ENCODE data around the gene CABLES1. TPM values are rescaled to one million over a fixed set of nuclear protein-coding genes. Genes with fewer than 3 reads are reported as not detected.
A peak's percentile ranks its signal among the peaks of the same experiment; 100 is the strongest.

The CABLES1 gene
- total and polyA plus RNA-seq, 2 of the 4 experiments (the other 2 are of a cell fraction) = 4.7 to 5.7 TPM

DNA sequence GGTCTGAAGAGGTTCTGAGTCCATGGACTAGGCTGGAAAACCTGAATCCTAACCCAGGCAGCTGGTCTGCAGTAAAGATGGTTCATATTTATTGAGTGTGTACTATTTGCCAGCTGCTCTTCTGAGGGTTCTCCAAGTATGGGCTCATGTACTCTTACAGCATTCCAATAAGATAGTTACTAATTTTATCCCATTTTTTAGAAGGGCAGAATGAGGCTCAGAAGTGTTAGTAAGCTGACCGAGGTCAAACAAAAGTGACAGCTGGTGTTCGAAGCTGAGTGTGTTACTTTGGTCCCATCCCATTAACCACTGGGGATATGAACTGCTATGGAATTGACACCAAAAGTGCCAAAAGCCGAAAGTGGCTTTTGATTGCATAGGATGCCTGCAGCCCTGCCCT is 76.9 kb downstream of the CABLES1 start:
- H2BK15ac ChIP-seq (ENCODE audit: low read depth, low read length) = no peak overlapping the region
- H3K23ac ChIP-seq (ENCODE audit: low read depth, low read length) = no peak overlapping the region
- peaks cover 33% of the 10 kb centered on the region for H3K9me1 ChIP-seq (ENCODE audit: insufficient read depth, low read length)
- H2BK120ac ChIP-seq (ENCODE audit: low read depth, low read length) = no peak overlapping the region
- H3K9me3 ChIP-seq (ENCODE audit: control insufficient read depth, insufficient read depth, low read length) = peaks cover 7% of the 10 kb centered on the region
- no peak overlapping the region for H3K9ac ChIP-seq (ENCODE audit: low read depth, low read length)
- H3K79me1 ChIP-seq (ENCODE audit: low read depth in 1 of 2, low read length in 2 of 2) = peaks cover 12 to 64% of the 10 kb centered on the region in 2 experiments; a peak in 3 of 4 replicates
- BruUV-seq (replicated peaks) = no TSS peak
- no peak overlapping the region; the same call in 1 of the 2 replicates for H3K4ac ChIP-seq (ENCODE audit: low read depth, low read length)
- WGBS, 2 experiments (ENCODE audit: extremely low coverage in 2 of 2, insufficient read length in 1 of 2) = no CpG with 5 or more reads among the region's 3 CpGs
- ATAC-seq (ENCODE audit: low read depth) (no peak), DNase-seq (no peak)
- no peak overlapping the region for H3K56ac ChIP-seq (ENCODE audit: extremely low read depth, insufficient read depth, low read length)
- dilution Hi-C loops (cut with HindIII; ENCODE audit: low sequenced_read_pairs, unreplicated experiment) (no loop called here), in situ Hi-C loops (cut with MboI; ENCODE audit: low sequenced_read_pairs) (no loop called here), intact Hi-C loops (cut with micrococcal nuclease) (no loop called here)
- H2AK5ac ChIP-seq (ENCODE audit: low read depth, low read length) = no peak overlapping the region
- peaks cover 6% of the 10 kb centered on the region for H4K20me1 ChIP-seq (ENCODE audit: insufficient read depth, low read length)
- no peak overlapping the region for H4K8ac ChIP-seq (ENCODE audit: low read depth in 2 of 2, low read length in 2 of 2)
- POLR2A ChIA-PET (ENCODE audit: unreplicated experiment) = no interaction called here
- H3K14ac ChIP-seq (replicated peaks; ENCODE audit: low read depth, low read length) = no peak overlapping the region
- H2BK20ac ChIP-seq (ENCODE audit: low read depth, low read length) = no peak overlapping the region
- peak overlapping the region; percentile 24; the same call in 1 of the 2 replicates for H3K18ac ChIP-seq (ENCODE audit: low read depth, low read length)
- H4K91ac ChIP-seq (ENCODE audit: insufficient read depth, low read depth, low read length) = no peak overlapping the region
- H3K36me3 ChIP-seq (ENCODE audit: control insufficient read depth, insufficient read depth, low read length) = peaks cover 49% of the 10 kb centered on the region
- H2AFZ ChIP-seq (replicated peaks; ENCODE audit: low read length, poor library complexity) = no peak overlapping the region
- no peak overlapping the region; the same call in 1 of the 2 replicates for H4K5ac ChIP-seq (ENCODE audit: low read depth, low read length)
- H2BK5ac ChIP-seq (ENCODE audit: low read depth, low read length, poor library complexity, severe bottlenecking) = no peak overlapping the region
- CTCF ChIA-PET = interaction anchor here (0.7 kb wide), 1 partner anchor 14 kb away, joined by 3 read pairs; no protein-coding TSS in a partner anchor
- H3K4me1 ChIP-seq (ENCODE audit: control insufficient read depth, insufficient read depth, low read length) = peaks cover 16% of the 10 kb centered on the region
- no peak for TF ChIP-seq FOS (IDR thresholded peaks at IDR 0.05; ENCODE audit: low read depth, low read length)
- TF ChIP-seq RAD21 (IDR thresholded peaks at IDR 0.05; ENCODE audit: low read length) = no peak
- no peak for TF ChIP-seq CEBPB (IDR thresholded peaks at IDR 0.05; ENCODE audit: low read depth, low read length)
- H3K27ac ChIP-seq (ENCODE audit: insufficient read depth, low read length) = no peak overlapping the region; the same call in 1 of the 2 replicates
- no peak overlapping the region for H2AK9ac ChIP-seq (replicated peaks; ENCODE audit: low read depth, low read length, poor library complexity)
- H3K4me3 ChIP-seq (ENCODE audit: insufficient read depth, low read depth, low read length) = no peak overlapping the region
- H3K27me3 ChIP-seq (ENCODE audit: control insufficient read depth, insufficient read depth, low read length) = no peaks in the 10 kb centered on the region
- no peak overlapping the region for H3K4me2 ChIP-seq (ENCODE audit: low read depth, low read length)
